ENCODE measurements around the gene AXDND1. TPM values are rescaled to one million over a fixed set of nuclear protein-coding genes. Genes with fewer than 3 reads are reported as not detected.

The AXDND1 gene
- total RNA-seq (2014; rRNA removed; shearing (Covaris generic)) = not detected in 2 replicates
- 0.31 TPM in 1 of 2 replicates, not detected in the other for polyA plus RNA-seq (2016; fragmentation: Nextera tagmentation; extraction: Ambion mirVana)
- long read RNA-seq = 0 reads

GRCh38 chr1:179365342-179366092 is at the start of gene AXDND1:
Gene AXDND1, plus strand, starts transcription at chr1:179365971. Its CDS starts 539 bp downstream, at chr1:179366510.
- H3K36me3 ChIP-seq (ENCODE audit: insufficient read depth) = no peaks in the 10 kb centered on the region
- peak within 1 kb of the TSS; percentile 92; the same call in 1 of the 2 replicates for H3K27ac ChIP-seq (ENCODE audit: low read depth)
- H3K27ac Mint-ChIP-seq = peak within 1 kb of the TSS; percentile 99
- TF ChIP-seq CREB1 (CRISPR knock-in tag; IDR thresholded peaks at IDR 0.05; ENCODE audit: low read depth) (peak; percentile 74; the same call in 1 of the 2 replicates), CTCF (conservative IDR thresholded peaks at IDR 0.05; ENCODE audit: low read depth in 2 of 2) (peak in 1 of 2 experiments; percentile 29; a peak in 2 of 4 replicates), NANOG (IDR thresholded peaks at IDR 0.05; ENCODE audit: borderline replicate concordance) (no peak), POLR2AphosphoS5 (IDR thresholded peaks at IDR 0.05; ENCODE audit: low read depth) (peak; percentile 49), ETS1 (IDR thresholded peaks at IDR 0.05) (peak; percentile 49; the same call in 1 of the 2 replicates)
- no peaks in the 10 kb centered on the region; the same call in 1 of the 2 replicates for H3K4me1 ChIP-seq (ENCODE audit: insufficient read depth)
- peak within 1 kb of the TSS; percentile 90 for H3K4me2 ChIP-seq
- H3K9me2 ChIP-seq (ENCODE audit: insufficient read depth) = no peaks in the 10 kb centered on the region
- no peaks in the 10 kb centered on the region for H3K79me2 ChIP-seq (replicated peaks; ENCODE audit: insufficient read depth)
- peaks cover 5% of the 10 kb centered on the region; the same call in 1 of the 3 replicates for H3K4me1 Mint-ChIP-seq
- no peaks in the 10 kb centered on the region for H3K27me3 ChIP-seq (ENCODE audit: insufficient read depth)
- H3K27me3 Mint-ChIP-seq (ENCODE audit: insufficient read depth, low read depth, poor library complexity) = peaks cover 3% of the 10 kb centered on the region
- H3K4me3 Mint-ChIP-seq = peak within 1 kb of the TSS; percentile 87
- H4K20me1 ChIP-seq (replicated peaks; ENCODE audit: insufficient read depth) = no peaks in the 10 kb centered on the region
- peak within 1 kb of the TSS; percentile 99 for H2AFZ ChIP-seq
- DNase-seq (ENCODE audit: low spot score) (peak; percentile 88), ATAC-seq (peak; percentile 94)
- no peaks in the 10 kb centered on the region for H3K36me3 Mint-ChIP-seq (ENCODE audit: low read depth)
- H3K4me3 ChIP-seq = peak within 1 kb of the TSS; percentile 91
- no peaks in the 10 kb centered on the region for H3F3A ChIP-seq (replicated peaks; ENCODE audit: low read depth)
- no peaks in the 10 kb centered on the region for H3K9me3 Mint-ChIP-seq

- no peak for DNase-seq (ENCODE audit: low spot score)
- Histone ChIP-seq H3F3A (replicated peaks; ENCODE audit: low read depth) (no peaks in the 10 kb centered on the region), H3K27me3 (ENCODE audit: insufficient read depth) (no peaks in the 10 kb centered on the region), H3K4me2 (no peak overlapping the region), H4K20me1 (replicated peaks; ENCODE audit: insufficient read depth) (no peaks in the 10 kb centered on the region; the same call in 1 of the 2 replicates), H3K27ac (ENCODE audit: low read depth) (no peak overlapping the region), H3K4me1 (ENCODE audit: insufficient read depth) (peaks cover 7% of the 10 kb centered on the region; the same call in 1 of the 2 replicates), H3K79me2 (replicated peaks; ENCODE audit: insufficient read depth) (no peaks in the 10 kb centered on the region), H3K36me3 (ENCODE audit: insufficient read depth) (no peaks in the 10 kb centered on the region), H2AFZ (no peak overlapping the region), H3K4me3 (no peak overlapping the region), H3K9me2 (ENCODE audit: insufficient read depth) (no peaks in the 10 kb centered on the region)
- H3K9me3 Mint-ChIP-seq = no peaks in the 10 kb centered on the region
- H3K4me3 Mint-ChIP-seq = no peak overlapping the region
- H3K27ac Mint-ChIP-seq = no peak overlapping the region; the same call in 1 of the 2 replicates
- no peak for ATAC-seq
- H3K36me3 Mint-ChIP-seq (ENCODE audit: low read depth) = no peaks in the 10 kb centered on the region
- peaks cover 2% of the 10 kb centered on the region for H3K27me3 Mint-ChIP-seq (ENCODE audit: insufficient read depth, low read depth, poor library complexity)
- H3K4me1 Mint-ChIP-seq = peaks cover 9% of the 10 kb centered on the region
- no peak for TF ChIP-seq ZNF331 (CRISPR knock-in tag; IDR thresholded peaks at IDR 0.05; ENCODE audit: low read depth)
- no peak for TF ChIP-seq REST (IDR thresholded peaks at IDR 0.05; ENCODE audit: unreplicated experiment)
- no peak for TF ChIP-seq EZH2 (IDR thresholded peaks at IDR 0.05; ENCODE audit: low read depth, unreplicated experiment)
- no peak for TF ChIP-seq CTCF (conservative IDR thresholded peaks at IDR 0.05; ENCODE audit: low read depth in 2 of 2)
Measured at GRCh38 chr1:179318491-179318890, 47.3 kb upstream of the AXDND1 start.

Data from GM23338 (cell line).